WTC11 (cell line): ENCODE measurements around the gene ABR. TPM values are rescaled to one million over a fixed set of nuclear protein-coding genes. Genes with fewer than 3 reads are reported as not detected.
A peak's percentile ranks its signal among the peaks of the same experiment; 100 is the strongest.

Experiments
- ATAC-seq: fragments of 200-7000 bp; cut with Tn5 transposase; 2 replicates; pipeline ENCODE4 v1.10.0; 2021; ENCODE audit warnings: mild to moderate bottlenecking, moderate library complexity
- CTCF ChIA-PET: fragments of 300-600 bp; sonication (Branson Sonifier 250); formaldehyde crosslinking; loops from one replicate; lab custom pipeline; 2021; ENCODE audit warnings: antibody characterized with exemption; lab: Charles Lee
- POLR2A ChIA-PET: fragments of 350-600 bp; sonication (Branson Sonifier 250); formaldehyde crosslinking; loops from one replicate; lab custom pipeline; 2021; ENCODE audit warnings: antibody characterized with exemption; lab: Charles Lee
- DNase-seq: peaks from one replicate; pipeline ENCODE4 v3.0.0; 2021; ENCODE audit warnings: low spot score
- H3K27ac Mint-ChIP-seq: 2 replicates; pipeline ENCODE4 v1.8.0; 2021; ENCODE audit warnings: mixed read lengths
- H3K27me3 Mint-ChIP-seq: 2 replicates; pipeline ENCODE4 v1.8.0; 2021; ENCODE audit warnings: low read depth, mild to moderate bottlenecking, moderate library complexity, mixed read lengths
- H3K36me3 Mint-ChIP-seq: 2 replicates; pipeline ENCODE4 v1.8.0; 2021; ENCODE audit warnings: mixed read lengths
- H3K4me1 Mint-ChIP-seq: 2 replicates; pipeline ENCODE4 v1.8.0; 2022; ENCODE audit warnings: mixed read lengths
- H3K4me3 Mint-ChIP-seq: 2 replicates; pipeline ENCODE4 v1.8.0; 2021; ENCODE audit warnings: mild to moderate bottlenecking, moderate library complexity, mixed read lengths
- H3K9me3 Mint-ChIP-seq: 2 replicates; pipeline ENCODE4 v1.8.0; 2021; ENCODE audit warnings: mixed read lengths
- AR ChIP-seq: fragments of 250-450 bp; sonication (Bioruptor Pico); IDR thresholded peaks from 2 replicates; pipeline ENCODE4 v1.9.0; 2021; ENCODE audit warnings: mild to moderate bottlenecking
- ARID4B ChIP-seq: sonication (generic); formaldehyde crosslinking; IDR thresholded peaks from 2 replicates; pipeline ENCODE4 v1.8.0; 2023; ENCODE audit warnings: missing genetic modification reagents, mild to moderate bottlenecking, borderline replicate concordance
- ERG ChIP-seq: fragments of 250-450 bp; sonication (Bioruptor Pico); IDR thresholded peaks from 2 replicates; pipeline ENCODE4 v1.8.0; 2021; ENCODE audit warnings: mild to moderate bottlenecking
- ETV6 ChIP-seq: sonication (generic); formaldehyde crosslinking; IDR thresholded peaks from 2 replicates; pipeline ENCODE4 v1.8.1; 2022; ENCODE audit warnings: mild to moderate bottlenecking, missing genetic modification reagents
- NFYB ChIP-seq: sonication (generic); formaldehyde crosslinking; conservative IDR thresholded peaks from 2 replicates; pipeline ENCODE4 v1.8.0; 2022; ENCODE audit warnings: low read depth, missing genetic modification reagents
- RORB ChIP-seq: fragments of 250-450 bp; sonication (Bioruptor Pico); IDR thresholded peaks from 2 replicates; pipeline ENCODE4 v1.9.0; 2021; ENCODE audit warnings: mild to moderate bottlenecking
- TEAD1 ChIP-seq: sonication (generic); formaldehyde crosslinking; IDR thresholded peaks from 2 replicates; pipeline ENCODE4 v1.8.0; 2022; ENCODE audit warnings: mild to moderate bottlenecking, missing genetic modification reagents
- TP53 ChIP-seq: sonication (generic); formaldehyde crosslinking; IDR thresholded peaks from 2 replicates; pipeline ENCODE4 v1.8.1; 2023; ENCODE audit warnings: mild to moderate bottlenecking, missing genetic modification reagents
- USF1 ChIP-seq: sonication (generic); formaldehyde crosslinking; IDR thresholded peaks from 2 replicates; pipeline ENCODE4 v1.8.0; 2022; ENCODE audit warnings: mild to moderate bottlenecking, missing genetic modification reagents
- USF2 ChIP-seq: sonication (generic); formaldehyde crosslinking; IDR thresholded peaks from 2 replicates; pipeline ENCODE4 v1.8.1; 2023; ENCODE audit warnings: mild to moderate bottlenecking, missing genetic modification reagents, moderate library complexity
- ZBTB21 ChIP-seq: sonication (generic); formaldehyde crosslinking; IDR thresholded peaks from 2 replicates; pipeline ENCODE4 v1.8.1; 2023; ENCODE audit warnings: mild to moderate bottlenecking, missing genetic modification reagents, borderline replicate concordance
- ZBTB43 ChIP-seq: sonication (generic); formaldehyde crosslinking; IDR thresholded peaks from 2 replicates; pipeline ENCODE4 v1.8.1; 2023; ENCODE audit warnings: mild to moderate bottlenecking, missing genetic modification reagents
- ZNF512 ChIP-seq: sonication (generic); formaldehyde crosslinking; IDR thresholded peaks from 2 replicates; pipeline ENCODE4 v1.8.1; 2022; ENCODE audit warnings: missing genetic modification reagents, borderline replicate concordance
- ZNF532 ChIP-seq: fragments of 250-450 bp; sonication (Bioruptor Pico); IDR thresholded peaks from 2 replicates; pipeline ENCODE4 v1.9.0; 2021; ENCODE audit warnings: mild to moderate bottlenecking, borderline replicate concordance
- total RNA-seq: library from RNA; stranded (reverse); gene quantifications from 3 replicates; pipeline ENCODE4 v1.2.3, GENCODE V29; 2021

ABR gene
- total RNA-seq, 1 experiment from 2014 or later, result 38.0 TPM

- no peak for TF ChIP-seq NFYB (CRISPR knock-in tag)
- no peak for TF ChIP-seq ZNF512 (CRISPR knock-in tag)
- 0 out of 2 replicates have a peak, but pooled peaks have one; percentile 58 for TF ChIP-seq ETV6 (CRISPR knock-in tag)
- TF ChIP-seq ZNF532 (CRISPR knock-in tag), result no peak
- no peak for TF ChIP-seq RORB (CRISPR knock-in tag)
- no peak for TF ChIP-seq ERG
- TF ChIP-seq ARID4B, result peak; percentile 37; the same call in 1 of the 2 replicates
- TF ChIP-seq, all 79 proteins: peak for 12
Observed at GRCh38 chr17:1203111-1203966, 23.6 kb upstream of the ABR start (continued).

GRCh38 chr17:1202291-1202690 lies 22.5 kb upstream of the ABR start:
- ChIA-PET CTCF (interaction anchor here (7.4 kb wide), 1 partner anchor 15 kb away, joined by 64 read pairs; no protein-coding TSS in a partner anchor), POLR2A (interaction anchor here (0.6 kb wide), 1 partner anchor 10 kb away, joined by 4 read pairs; no protein-coding TSS in a partner anchor)
- no peak overlapping the region for H3K27ac Mint-ChIP-seq
- DNase-seq (no peak), ATAC-seq (no peak)
- H3K4me1 Mint-ChIP-seq, result no peaks in the 10 kb centered on the region
- H3K9me3 Mint-ChIP-seq, result no peaks in the 10 kb centered on the region
- H3K4me3 Mint-ChIP-seq, result no peak overlapping the region
- H3K27me3 Mint-ChIP-seq, result peaks cover 27% of the 10 kb centered on the region
- H3K36me3 Mint-ChIP-seq, result no peaks in the 10 kb centered on the region
- TF ChIP-seq ZBTB21 (CRISPR knock-in tag) (no peak), USF2 (CRISPR knock-in tag) (no peak), TP53 (no peak), TEAD1 (CRISPR knock-in tag) (no peak), AR (no peak), ZBTB43 (no peak), USF1 (no peak)
